DMS53 treated with DMSO at 0.1 percent for 48 hours (cell line): ENCODE measurements around the gene CLEC2D.
"Not testable (repeated sequence)": the region's sequence is repeated elsewhere in the genome, so short reads cannot be mapped to it uniquely, and the experiment has no call there.

ENCODE experiments used
- DNase-seq: peaks from one replicate; lab custom pipeline; 2025; ENCODE audit not compliant: unreplicated experiment; lab: John Stamatoyannopoulos, UW

CLEC2D gene

DNA sequence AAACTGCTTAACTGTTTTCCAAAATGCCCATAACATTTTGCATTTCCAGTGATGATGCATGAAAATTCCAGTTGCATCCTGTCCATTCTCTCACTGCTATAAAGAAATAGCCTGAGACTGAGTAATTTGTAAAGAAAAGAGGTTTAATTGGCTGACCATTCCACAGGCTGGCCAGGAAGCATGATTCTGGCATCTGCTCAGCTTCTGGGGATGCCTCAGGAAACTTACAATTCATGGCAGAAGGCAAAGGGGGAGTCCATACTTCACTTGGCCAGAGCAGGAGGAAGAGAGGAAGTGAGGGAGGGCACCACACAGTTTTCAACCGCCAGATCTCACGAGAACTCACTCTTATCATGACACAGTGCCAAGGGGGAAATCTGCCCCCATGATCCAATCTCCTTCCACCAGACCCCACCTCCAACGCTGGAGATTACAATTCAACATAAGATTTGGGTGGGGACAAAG, 18.2 kb upstream of the CLEC2D start:
- DNase-seq: no peak

DNA sequence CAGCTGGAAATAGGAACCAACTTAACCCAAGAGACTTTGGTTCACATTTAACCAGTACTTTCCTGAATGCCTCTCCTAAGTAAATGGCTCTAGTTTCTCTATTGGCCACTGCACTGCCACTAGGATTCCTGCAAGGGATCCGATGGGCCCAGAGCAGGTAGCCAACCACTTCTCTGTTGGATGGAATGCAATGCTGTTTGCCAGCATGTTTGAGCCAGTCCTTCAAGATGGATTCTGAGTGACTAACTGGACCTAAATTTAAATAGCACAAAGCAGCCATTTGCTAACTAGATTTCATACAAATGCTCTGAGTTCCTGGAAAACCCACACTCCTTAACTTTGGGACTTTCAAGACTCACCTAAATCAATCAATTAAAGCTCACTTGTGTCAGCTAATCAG, 9.5 kb upstream of the CLEC2D start:
- no peak for DNase-seq

DNA sequence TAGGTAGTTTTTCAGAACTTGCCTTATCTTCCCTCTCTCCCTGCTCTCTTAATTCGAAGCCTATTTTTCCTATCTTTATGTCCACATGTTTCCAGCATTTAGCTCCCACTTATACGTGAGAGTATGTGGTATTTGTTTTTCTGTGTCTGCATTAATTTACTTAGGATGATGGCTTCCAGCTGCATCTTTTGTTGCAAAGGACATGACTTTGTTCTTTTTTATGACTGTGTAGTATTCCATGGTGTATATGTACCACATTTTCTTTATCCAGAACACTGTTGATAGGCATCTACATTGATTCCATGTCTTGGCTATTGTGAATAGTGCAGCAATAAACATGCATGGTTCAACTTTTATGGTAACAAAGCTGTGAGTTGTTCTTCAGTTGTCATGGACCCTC, 7.8 kb upstream of the CLEC2D start:
- no peak for DNase-seq

DNA sequence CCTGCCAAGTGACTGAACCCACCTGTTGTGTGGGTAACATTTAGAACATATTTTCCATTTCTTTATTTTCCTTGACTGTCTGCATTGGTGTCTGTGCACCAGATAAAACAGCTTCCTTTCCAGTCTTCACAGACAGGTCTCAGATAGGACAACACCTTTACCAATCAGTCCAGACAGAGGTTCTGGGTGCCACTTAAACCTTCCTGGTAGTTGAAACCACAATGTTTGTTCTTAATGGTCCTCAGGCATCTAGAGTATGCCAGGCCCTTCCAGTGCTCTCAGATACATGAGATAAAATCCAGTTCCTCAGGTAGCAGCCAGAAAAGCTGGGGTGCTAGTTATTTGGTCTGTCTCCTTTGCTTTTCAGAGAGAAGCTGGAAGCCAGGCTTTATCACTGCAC, 7.0 kb upstream of the CLEC2D start:
- no peak for DNase-seq

DNA sequence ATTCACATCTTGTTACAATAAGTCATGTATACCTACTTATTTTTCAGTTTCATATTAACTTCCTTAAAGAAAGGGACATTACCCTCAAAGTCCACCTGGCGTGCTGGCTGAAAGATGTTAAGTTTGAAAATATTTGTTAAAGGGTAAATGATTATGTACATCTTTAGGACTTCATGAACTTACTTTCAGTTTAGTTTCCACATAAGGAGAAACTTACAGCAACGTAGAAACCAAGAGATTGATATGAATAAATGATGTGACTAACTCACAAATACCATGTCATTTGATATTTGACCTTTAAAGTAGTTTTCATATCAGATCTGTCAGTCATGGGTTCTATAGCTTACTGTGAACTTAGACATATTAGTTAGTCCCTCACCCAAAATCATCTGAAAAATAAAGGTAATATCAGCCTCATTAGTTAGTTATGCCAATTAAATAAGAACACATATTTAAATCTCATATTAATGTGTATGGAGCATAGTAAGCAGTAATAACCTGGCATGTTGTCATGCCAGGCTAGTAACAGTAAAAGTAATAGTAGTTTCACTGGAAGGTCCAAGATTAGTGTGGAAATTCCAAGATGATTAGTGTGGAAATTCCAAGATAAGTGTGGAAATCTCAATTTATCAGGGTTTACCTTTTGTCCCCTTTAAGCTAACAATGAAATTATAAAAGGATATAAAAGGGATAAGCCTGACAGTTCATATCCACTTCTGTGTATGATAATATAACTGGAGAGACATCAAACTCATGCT, 1.9 kb upstream of the CLEC2D start:
- DNase-seq: no peak

DNA sequence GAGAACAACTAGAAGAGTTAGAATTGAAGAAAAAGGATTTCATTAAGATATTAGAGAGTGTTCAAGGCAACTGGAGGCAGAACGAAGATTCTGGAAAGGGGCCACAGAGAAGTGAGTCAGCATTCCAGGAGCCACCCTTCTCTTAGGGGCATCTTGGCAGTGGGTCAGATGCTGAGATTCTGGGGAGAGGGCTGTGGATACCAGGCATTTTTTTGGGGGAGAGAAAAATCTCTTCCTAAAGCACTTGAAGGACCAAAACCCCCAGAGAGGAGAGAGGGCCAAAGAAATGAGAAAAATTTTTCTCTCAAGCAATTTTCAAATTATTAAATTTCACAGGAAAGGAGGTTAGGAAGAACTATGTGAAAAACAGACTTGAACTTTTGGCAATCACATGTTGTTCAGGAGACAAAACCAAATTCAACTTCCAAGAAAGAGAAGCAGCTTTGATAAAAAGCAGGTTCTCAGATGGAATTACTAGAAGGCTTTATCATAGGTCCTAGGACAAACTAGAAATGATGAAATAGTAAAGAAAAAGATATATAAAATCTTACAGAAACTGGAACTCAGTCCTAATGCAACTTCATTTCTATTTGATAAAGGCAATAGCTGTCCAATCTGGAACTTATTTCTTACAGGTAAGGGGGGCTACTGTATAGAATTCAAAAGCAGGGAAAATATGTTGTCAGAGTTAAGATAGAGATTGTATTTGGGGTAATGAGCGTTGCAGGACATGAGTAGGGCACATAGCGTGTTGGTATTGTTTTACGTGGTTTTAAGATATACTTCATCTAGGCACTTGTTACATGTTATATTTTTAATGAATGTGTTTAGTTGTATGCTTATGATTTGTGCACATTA, 1.1 kb upstream of the CLEC2D start:
- DNase-seq: no peak

DNA sequence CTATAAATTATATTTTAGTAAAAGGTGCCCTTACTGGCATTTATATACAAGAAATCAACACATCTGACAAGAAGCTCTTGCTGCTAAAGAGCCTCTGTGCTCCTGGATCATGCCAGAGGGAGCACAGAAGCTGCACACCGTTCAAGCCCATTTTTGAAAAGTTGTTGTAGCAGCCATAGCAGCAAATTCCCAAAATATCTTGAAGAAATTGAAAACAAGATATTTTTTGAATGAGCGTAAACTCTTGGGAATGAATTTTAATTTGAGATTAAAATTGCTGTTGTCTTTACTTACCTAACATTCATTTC, 540 bp upstream of the CLEC2D start:
- no peak for DNase-seq

DNA sequence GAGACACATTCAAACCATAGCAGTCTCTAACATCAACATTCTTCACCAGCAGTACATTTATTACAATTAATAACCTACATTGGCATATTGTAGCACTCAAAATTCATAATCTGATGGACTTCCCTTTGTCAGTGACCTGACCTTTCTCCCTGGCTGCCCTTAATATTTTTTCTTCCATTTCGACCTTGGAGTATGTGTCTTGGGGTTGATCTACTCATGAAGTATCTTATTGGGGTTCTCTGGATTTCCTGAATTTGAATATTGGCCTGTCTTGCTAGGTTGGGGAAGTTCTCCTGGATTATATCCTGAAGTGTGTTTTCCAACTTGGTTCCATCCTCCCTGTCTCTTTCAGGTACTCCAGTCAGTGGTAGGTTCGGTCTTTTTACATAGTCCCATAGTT, 2.8 kb downstream of the CLEC2D start:
- DNase-seq: not testable (repeated sequence)

DNA sequence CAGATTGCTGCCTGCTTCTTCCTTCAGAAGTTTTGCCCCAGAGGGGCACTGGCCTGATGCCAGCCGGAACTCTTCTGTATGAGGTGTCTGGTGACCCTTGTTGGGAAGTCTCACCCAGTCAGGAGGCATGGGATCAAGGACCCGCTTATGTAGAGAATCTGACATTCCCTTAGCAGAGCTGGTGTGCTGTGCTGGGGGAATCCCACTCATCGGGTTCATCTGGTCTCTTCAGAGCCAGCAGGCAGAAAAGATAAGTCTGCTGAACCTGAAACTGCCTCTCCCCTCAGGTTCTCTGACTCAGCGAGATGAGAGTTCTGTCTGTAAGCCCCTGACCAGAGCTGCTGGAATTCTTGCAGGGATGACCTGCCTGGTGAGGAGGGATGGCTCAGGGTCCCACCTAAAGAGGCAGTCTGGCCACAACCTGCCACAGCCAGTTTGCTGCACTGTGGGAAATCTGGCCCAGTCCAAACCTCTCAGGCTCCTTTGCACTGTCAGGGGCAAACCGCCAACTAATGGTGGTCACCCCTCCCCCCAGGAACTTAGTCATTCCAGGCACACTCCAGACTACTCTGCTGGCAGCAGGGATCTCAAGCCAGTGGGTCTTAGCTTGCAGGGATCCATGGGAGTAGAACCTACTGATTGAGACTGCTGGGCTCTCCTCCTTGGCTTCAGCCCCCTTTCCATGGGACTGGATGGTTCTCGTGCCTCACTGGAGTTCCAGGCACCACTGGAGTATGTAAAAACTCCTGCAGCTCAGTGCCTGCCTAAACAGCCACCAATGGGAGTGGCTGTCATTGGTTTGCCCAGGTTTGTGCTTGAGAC, 4.1 kb downstream of the CLEC2D start:
- DNase-seq: no peak

DNA sequence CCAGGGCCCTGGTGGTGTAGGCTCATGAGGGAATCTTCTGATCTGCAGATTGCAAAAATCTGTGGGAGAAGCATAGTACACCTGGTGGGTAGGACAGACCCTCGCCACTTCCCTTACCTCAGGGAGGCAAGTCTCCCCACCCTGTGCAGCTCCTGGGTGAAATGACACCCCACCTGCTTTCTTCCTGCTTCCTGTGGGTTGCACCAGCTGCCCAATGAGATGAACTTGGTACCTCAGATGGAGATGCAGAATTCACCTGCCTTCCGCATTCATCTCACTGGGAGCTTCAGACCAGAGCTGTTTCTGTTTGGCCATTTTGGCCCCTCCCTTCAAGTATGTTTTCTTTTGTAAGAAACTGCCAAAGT, 4.7 kb downstream of the CLEC2D start:
- DNase-seq: no peak

DNA sequence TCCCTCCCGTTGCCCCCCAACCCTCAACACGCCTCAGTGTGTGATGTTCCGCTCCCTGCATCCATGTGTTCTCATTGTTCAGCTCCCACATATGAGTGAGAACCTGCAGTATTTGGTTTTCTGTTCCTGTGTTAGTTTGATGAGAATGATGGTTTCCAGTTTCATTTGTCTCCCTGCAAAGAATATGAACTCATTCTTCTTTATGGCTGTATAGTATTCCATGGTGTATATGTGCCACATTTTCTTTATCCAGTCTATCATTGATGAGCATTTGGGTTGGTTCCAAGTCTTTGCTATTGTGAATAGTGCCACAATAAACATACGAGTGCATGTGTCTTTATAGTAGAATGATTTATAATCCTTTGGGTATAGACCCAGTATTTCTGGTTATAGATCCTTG, 13.0 kb downstream of the CLEC2D start:
- not testable (repeated sequence) for DNase-seq

DNA sequence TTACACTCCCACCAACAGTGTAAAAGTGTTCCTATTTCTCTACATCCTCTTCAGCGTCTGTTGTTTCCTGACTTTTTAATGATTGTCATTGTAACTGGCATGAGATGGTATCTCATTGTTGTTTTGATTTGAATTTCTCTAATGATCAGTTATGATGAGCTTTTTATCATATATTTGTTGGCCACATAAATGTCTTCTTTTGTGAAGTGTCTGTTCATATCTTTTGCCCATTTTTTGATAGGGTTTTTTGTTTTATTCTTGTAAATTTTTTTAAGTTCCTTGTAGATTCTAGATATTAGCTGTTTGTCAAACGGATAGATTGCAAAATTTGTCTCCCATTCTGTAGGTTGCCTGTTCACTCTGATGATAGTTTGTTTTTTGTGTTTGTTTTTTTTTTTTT, 13.4 kb downstream of the CLEC2D start:
- not testable (repeated sequence) for DNase-seq

DNA sequence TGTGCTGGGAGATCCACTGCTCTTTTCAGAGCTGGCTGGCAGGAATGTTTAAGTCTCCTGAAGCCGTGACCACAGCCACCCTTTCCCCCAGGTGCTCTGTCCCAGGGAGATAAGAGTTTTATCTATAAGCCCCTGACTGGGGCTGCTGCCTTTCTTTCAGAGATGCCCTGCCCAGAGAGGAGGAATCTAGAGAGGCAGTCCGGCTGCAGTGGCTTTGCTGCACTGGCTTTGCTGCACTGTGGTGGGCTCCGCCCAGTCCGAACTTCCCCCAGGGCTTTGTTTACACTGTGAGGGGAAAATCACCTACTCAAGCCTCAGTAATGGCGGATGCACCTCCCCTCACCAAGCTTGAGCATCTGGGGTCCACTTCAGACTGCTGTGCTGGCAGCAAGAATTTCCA, 15.9 kb downstream of the CLEC2D start:
- DNase-seq: not testable (repeated sequence)

DNA sequence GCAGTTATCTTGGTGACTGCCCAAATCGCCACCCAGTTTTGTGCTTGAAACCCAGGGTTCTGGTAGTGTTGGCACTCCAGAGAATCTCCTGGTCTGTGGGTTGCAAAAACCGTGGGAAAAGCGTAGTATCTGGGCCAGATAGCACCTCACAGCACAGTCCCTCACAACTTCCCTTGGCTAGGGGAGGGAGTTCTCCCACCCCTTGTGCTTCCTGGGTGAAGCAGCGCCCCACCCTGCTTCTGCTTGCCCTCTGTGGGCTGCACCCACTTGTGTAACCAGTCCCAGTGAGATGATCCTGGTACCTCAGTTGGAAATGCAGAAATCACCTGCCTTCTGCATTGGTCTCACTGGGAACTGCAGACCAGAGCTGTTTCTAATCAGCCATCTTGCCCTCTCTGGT, 16.4 kb downstream of the CLEC2D start:
- DNase-seq: no peak

DNA sequence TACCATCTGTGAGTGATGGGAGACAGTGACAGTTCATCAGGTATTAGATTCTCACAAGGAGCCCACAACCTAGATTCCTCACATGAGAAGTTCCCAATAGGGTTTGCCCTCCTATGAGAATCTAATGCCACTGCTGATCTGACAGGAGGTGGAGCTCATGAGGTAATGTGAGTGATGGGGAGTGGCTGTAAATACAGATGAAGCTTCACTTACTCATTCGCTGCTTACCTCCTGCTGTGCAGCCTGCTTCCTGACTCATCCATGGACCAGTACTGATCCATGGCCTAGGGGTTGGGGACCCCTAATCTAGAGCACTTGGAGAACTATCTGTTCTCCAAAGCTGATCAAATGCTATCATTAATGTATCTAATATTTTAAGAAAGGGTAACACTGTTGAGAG, 17.7 kb downstream of the CLEC2D start:
- no peak for DNase-seq

DNA sequence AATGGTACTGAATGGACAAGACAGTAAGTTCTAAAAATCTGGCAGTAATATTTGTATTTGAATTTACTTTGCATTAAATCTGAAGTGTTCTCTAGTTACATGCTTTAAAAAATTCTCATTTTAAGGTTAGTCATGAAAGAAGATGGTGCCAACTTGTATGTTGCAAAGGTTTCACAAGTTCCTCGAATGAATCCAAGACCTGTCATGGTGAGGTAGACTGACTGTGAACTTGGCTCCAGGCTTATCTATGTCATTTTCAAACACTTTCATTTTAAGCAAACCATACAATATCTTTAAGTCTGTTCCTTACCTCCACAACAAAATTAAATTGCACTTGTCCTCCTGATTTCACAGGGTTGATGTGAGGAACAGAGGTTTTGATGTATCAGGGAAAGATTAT, 23.4 kb downstream of the CLEC2D start:
- DNase-seq: no peak

DNA sequence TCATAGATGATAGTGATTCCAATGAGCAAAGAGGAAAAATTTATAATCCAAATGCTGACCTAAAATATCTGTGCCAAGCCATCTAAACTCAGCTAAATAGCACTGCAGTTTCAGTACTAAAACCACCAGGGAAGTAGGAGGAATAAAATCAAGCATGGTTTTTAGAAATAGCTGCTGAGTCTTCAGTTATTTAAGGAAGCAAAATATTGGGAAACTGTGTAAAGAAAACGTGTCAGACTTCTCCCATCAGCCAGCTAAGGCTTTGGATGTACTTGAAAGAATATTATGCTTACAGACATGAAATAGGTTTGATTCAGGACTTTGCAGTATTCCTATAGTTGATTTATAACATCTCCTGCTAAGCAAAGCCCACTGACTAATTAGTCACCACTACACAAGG, 24.7 kb downstream of the CLEC2D start:
- DNase-seq: no peak

DNA sequence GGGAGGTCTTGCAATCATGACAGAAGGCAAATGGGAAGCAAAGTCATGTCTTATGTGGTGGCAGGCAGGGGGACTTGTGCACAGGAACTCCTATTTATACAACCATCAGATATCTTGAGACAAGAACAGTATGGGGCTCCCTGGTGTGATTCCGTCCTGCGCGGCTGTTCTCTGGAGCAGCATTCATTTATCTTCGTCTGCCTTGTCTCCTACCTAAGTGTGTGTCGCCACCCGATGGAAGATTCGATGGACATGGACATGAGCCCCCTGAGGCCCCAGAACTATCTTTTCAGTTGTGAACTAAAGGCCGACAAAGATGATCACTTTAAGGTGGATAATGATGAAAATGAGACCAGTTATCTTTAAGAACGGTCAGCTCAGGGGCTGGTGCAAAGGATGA, 25.6 kb downstream of the CLEC2D start:
- not testable (repeated sequence) for DNase-seq

DNA sequence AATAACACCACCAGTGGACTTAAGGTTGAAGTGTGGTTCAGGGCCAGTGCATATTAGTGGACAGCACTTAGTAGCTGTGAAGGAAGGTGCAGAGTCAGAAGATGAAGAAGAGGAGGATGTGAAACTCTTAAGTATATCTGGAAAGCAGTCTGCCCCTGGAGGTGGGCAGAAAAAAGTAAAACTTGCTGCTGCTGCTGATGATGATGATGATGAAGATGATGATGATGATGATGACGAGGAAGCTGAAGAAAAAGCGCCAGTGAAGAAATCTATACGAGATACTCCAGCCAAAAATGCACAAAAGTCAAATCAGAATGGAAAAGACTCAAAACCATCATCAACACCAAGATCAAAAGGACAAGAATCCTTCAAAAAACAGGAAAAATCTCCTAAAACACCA, 26.1 kb downstream of the CLEC2D start:
- DNase-seq: not testable (repeated sequence)

DNA sequence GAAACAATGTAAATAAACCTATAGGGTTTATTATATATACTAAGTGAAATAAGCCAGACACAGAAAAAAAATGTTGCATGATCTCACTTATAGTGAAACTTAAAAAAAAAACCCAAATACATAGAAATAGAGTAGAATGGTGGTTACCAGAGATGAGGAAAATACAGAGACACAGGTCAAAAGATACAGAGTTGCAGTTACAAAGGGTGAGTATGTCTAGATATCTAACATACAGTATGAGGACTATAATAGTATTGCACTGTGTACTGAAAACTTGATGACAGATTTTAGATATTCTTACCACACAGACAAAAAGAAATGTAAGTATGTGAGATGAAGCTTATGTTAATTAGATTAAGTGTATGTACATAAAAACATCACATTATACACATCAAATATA, 28.1 kb downstream of the CLEC2D start:
- no peak for DNase-seq

DNA sequence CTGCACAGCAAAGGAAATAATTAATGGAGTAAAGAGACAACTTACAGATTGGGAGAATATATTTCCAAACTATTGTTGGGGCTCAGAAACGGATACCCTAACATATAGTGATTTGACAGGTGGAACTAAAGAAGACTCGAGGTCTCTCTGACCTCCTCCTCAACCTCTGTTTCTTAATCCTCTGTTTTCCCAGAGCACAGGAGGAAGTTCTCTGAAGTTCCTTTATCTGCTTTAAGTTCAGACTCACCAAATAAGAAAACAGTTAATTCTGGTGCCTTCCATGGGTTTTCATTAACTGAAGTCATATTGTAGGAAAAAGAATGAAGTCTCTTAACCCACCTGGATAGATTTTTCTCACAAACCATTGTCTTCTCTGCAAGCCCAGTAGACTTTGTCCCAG, 29.2 kb downstream of the CLEC2D start:
- no peak for DNase-seq
